Upper lobe of left lung (tissue), 6 donors: ENCODE data around the gene ODAD3. TPM values are rescaled to one million over a fixed set of nuclear protein-coding genes. Genes with fewer than 3 reads are reported as not detected.
A peak's percentile ranks its signal among the peaks of the same experiment; 100 is the strongest.

Source experiments
- ATAC-seq, 2 donors: fragments of 200-7000 bp; cut with Tn5 transposase; one replicate each; pipeline ENCODE4 v1.9.1; 2022; ENCODE audit warnings: mild to moderate bottlenecking in 2 of 2, moderate library complexity in 2 of 2; ENCODE audit not compliant: low FRiP score in 2 of 2
- DNase-seq, 2 donors: peaks; one replicate each; pipeline ENCODE4 v3.0.0-alpha.2; 2019 to 2020
- H3K27ac ChIP-seq, 4 donors: fragments of 200-600 bp; sonication (generic); one replicate each; pipeline ENCODE4 v1.5.1; 2016 to 2019
- H3K27me3 ChIP-seq, 4 donors: fragments of 200-600 bp; sonication (generic); one replicate each; pipeline ENCODE4 v1.5.1; 2017 to 2019
- H3K36me3 ChIP-seq, 4 donors: fragments of 200-600 bp; sonication (generic); one replicate each; pipeline ENCODE4 v1.5.1; 2016 to 2019
- H3K4me1 ChIP-seq, 4 donors: fragments of 200-600 bp; sonication (generic); one replicate each; pipeline ENCODE4 v1.5.1; 2018 to 2019
- H3K4me3 ChIP-seq, 4 donors: fragments of 200-600 bp; sonication (generic); one replicate each; pipeline ENCODE4 v1.5.1; 2017 to 2019; ENCODE audit warnings: mild to moderate bottlenecking in 2 of 4, moderate library complexity in 1 of 4
- H3K9me3 ChIP-seq, 4 donors: fragments of 200-600 bp; sonication (generic); one replicate each; pipeline ENCODE4 v1.5.1; 2018 to 2019
- EP300 ChIP-seq, 4 donors: sonication (generic); formaldehyde crosslinking; IDR thresholded peaks; one replicate each; pipeline ENCODE4 v1.5.1; 2017; ENCODE audit warnings: antibody characterized with exemption in 4 of 4, control low read depth in 2 of 4
- POLR2A ChIP-seq, 4 donors: fragments of 450-650 bp; IDR thresholded peaks; one replicate each; pipeline ENCODE4 v1.5.1; 2016 to 2017; ENCODE audit warnings: antibody characterized with exemption in 4 of 4, mild to moderate bottlenecking in 2 of 4
- POLR2AphosphoS5 ChIP-seq, 2 donors: sonication (generic); formaldehyde crosslinking; IDR thresholded peaks; one replicate each; pipeline ENCODE4 v1.5.1; 2017; ENCODE audit warnings: antibody characterized with exemption in 2 of 2
- WGBS, 2 donors: methylation state at CpG; one replicate each; pipeline ENCODE4 v1.1.5; 2017 to 2018; 5-methylcytosine and 5-hydroxymethylcytosine counted together
- total RNA-seq, 6 donors: library from RNA; depleted of rRNA in 4 of 6; stranded (reverse); fragments of >200 nt in 4 of 6; gene quantifications; one replicate each; pipeline versions ENCODE4 v1.1.0 to v1.2.1, GENCODE V29; 2016 to 2021
- TF ChIP-seq, protein P1 (sequence below), 6 experiments: fragments of 450-650 bp in 4 of 6; fragments of 200-600 bp in 2 of 6; sonication (generic) in 2 of 6; IDR thresholded peaks; one replicate each; pipeline ENCODE4 v1.5.1; 2016 to 2019; ENCODE audit warnings: antibody characterized with exemption in 6 of 6
- donor health status: DM: no; HTN: no; CAD: no; lungs with moderate emphysema.
- donor health status: DM: no; HTN: yes; CAD: no; lungs with severe emphysema.

The ODAD3 gene
- total RNA-seq, 6 donors from 2014 or later: 0.34 to 11.1 (median 4.1) TPM

DNA sequence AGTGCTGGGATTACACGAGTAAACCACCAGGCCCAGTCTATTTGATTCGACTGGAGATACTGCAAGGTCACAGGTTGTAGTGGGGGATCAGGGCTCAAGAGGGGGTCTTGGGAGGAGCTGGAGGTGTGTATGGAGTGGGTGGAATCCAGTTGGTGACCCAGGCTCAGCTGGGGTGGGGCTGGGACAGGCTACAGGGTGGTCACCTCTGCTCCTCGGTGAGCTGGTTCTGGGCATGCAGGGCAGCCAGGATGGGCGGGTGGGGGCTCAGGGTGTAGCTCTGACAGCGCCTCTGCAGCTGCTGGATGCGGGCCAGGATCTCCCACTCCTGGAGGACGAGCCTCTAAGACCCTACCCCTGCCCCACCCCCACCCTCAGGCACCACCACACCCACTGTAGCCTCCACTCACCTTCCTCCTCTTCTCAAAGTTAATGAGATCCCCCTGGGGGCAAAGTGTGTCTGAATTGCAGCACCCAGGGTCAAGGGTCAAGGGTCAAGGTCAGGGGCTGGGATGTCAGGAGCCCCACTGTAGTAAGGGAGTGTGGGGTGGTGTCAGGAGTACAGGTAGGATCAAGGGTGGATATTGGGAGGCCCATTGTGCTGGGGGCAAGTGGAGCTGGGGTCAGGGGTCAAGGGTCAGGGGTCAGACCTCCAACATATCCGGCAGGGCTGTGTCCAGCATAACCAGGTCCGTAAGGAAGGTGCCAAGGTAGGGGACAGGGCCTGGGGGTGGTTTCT is 32.9 kb downstream of the ODAD3 start:
- peaks cover 0 to 41% (median 18%) of the 10 kb centered on the region in 4 donors for H3K36me3 ChIP-seq
- ATAC-seq (no peak), DNase-seq (no peak)
- peaks cover 0 to 7% (median 4%) of the 10 kb centered on the region in 4 donors for H3K4me1 ChIP-seq
- H3K4me3 ChIP-seq: no peak overlapping the region
- no peak overlapping the region for H3K27ac ChIP-seq
- TF ChIP-seq, protein P1, sequence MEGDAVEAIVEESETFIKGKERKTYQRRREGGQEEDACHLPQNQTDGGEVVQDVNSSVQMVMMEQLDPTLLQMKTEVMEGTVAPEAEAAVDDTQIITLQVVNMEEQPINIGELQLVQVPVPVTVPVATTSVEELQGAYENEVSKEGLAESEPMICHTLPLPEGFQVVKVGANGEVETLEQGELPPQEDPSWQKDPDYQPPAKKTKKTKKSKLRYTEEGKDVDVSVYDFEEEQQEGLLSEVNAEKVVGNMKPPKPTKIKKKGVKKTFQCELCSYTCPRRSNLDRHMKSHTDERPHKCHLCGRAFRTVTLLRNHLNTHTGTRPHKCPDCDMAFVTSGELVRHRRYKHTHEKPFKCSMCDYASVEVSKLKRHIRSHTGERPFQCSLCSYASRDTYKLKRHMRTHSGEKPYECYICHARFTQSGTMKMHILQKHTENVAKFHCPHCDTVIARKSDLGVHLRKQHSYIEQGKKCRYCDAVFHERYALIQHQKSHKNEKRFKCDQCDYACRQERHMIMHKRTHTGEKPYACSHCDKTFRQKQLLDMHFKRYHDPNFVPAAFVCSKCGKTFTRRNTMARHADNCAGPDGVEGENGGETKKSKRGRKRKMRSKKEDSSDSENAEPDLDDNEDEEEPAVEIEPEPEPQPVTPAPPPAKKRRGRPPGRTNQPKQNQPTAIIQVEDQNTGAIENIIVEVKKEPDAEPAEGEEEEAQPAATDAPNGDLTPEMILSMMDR (IDR thresholded peaks at IDR 0.05): no peak
- TF ChIP-seq POLR2A (IDR thresholded peaks at IDR 0.05) (no peak), POLR2AphosphoS5 (IDR thresholded peaks at IDR 0.05) (no peak), EP300 (IDR thresholded peaks at IDR 0.05) (no peak)
- no peaks in the 10 kb centered on the region for H3K27me3 ChIP-seq
- 83 to 97% methylated on average over 5 to 6 of the region's 9 CpGs for WGBS, 2 donors
- H3K9me3 ChIP-seq: no peaks in the 10 kb centered on the region

DNA sequence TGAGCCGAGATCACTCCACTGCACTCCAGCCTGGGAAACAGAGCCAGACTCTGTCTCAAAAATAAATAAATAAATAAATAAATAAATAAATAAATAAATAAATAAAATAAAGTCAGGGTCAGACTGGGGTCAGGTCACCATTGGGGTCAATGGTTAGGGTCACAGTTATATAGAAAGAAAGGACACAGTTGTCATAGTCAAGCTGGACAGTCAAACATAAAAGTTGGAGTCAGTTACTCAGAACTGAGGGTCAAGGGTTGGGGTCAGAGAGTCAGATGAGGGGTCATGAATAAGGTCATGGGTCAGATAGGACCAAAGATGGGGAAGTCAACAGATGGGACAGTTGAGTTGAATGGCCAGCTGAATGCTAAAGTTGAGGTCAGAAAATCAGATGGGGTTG is 34.1 kb downstream of the ODAD3 start:
- TF ChIP-seq EP300 (IDR thresholded peaks at IDR 0.05): no peak
- no peak for TF ChIP-seq POLR2A (IDR thresholded peaks at IDR 0.05)
- TF ChIP-seq, protein P1 (IDR thresholded peaks at IDR 0.05): no peak
- TF ChIP-seq POLR2AphosphoS5 (IDR thresholded peaks at IDR 0.05): no peak
- 92 to 93% methylated on average over 1 of the region's 1 CpG for WGBS, 2 donors

DNA sequence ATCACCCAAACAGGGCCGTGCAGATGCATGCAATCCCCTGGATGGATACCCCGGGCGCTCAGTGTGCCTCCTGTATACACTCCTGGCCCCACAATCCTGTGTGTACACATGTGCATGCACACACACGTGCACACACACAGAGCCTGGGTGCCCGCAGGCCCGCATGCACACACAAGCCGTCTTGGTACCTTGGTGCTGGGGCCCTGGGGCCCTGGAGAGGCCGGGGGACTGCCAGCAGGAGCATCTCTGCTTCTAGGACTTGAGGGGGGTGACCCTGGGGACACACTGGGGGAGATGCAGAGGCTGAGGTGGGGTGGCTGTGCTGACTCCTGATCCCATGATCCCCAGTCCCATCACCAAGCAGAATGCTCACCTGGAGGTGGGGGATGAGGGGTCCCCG is 35.3 kb downstream of the ODAD3 start:
- peak in 1 of 2 donors; percentile 17 for ATAC-seq
- no peaks in the 10 kb centered on the region for H3K4me1 ChIP-seq
- no peaks in the 10 kb centered on the region for H3K9me3 ChIP-seq
- H3K27ac ChIP-seq: no peak overlapping the region
- WGBS, 2 donors: 91 to 94% methylated on average over 4 to 9 of the region's 9 CpGs
- peak in 1 of 2 donors; percentile 67 for DNase-seq
- H3K27me3 ChIP-seq: no peaks in the 10 kb centered on the region
- H3K4me3 ChIP-seq: no peak overlapping the region
- peaks cover 0 to 37% (median 17%) of the 10 kb centered on the region in 4 donors for H3K36me3 ChIP-seq
- no peak for TF ChIP-seq EP300 (IDR thresholded peaks at IDR 0.05)
- TF ChIP-seq, protein P1 (IDR thresholded peaks at IDR 0.05): no peak
- TF ChIP-seq POLR2AphosphoS5 (IDR thresholded peaks at IDR 0.05): no peak
- TF ChIP-seq POLR2A (IDR thresholded peaks at IDR 0.05): no peak

More for the DNA sequence above, 34.1 kb downstream of the ODAD3 start:
- no peaks in the 10 kb centered on the region for H3K4me1 ChIP-seq
- no peaks in the 10 kb centered on the region for H3K9me3 ChIP-seq
- DNase-seq: no peak
- no peak overlapping the region for H3K27ac ChIP-seq
- no peaks in the 10 kb centered on the region for H3K27me3 ChIP-seq
- no peak for ATAC-seq
- H3K4me3 ChIP-seq: no peak overlapping the region
- peaks cover 0 to 41% (median 19%) of the 10 kb centered on the region in 4 donors for H3K36me3 ChIP-seq

DNA sequence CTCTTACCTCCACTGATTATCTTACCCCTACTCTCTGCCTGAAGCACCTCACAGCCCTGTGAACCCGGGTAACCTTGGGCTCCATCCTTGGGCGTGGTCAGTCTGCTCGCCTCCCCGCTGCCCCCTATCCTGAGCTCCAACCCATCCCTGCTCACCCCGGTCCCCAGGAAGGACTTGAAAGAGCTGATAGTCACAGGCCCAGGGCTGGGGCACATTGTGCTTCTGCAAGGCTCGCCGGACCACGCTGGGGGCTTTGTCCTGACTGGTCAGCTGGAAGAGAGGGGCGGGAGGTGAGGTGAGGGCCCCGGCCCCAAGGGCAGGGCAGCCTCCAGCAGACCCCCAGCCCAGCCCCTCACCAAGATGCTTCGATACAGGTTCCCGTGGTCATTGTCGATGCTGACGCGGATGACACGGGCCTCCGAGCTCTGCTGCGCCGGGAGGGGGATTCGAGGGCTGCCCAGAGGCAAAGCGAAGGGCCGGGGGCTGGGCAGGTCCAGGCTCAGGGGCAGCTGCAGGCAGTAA is 37.8 kb downstream of the ODAD3 start:
- Histone ChIP-seq H3K27me3 (no peaks in the 10 kb centered on the region), H3K36me3 (peaks cover 0 to 34% (median 15%) of the 10 kb centered on the region in 4 donors), H3K4me1 (no peaks in the 10 kb centered on the region), H3K27ac (no peak overlapping the region), H3K4me3 (no peak overlapping the region), H3K9me3 (no peaks in the 10 kb centered on the region)
- DNase-seq: peak in 1 of 2 donors; percentile 66
- TF ChIP-seq, protein P1 (IDR thresholded peaks at IDR 0.05): no peak
- TF ChIP-seq POLR2A (IDR thresholded peaks at IDR 0.05) (no peak), POLR2AphosphoS5 (IDR thresholded peaks at IDR 0.05) (no peak), EP300 (IDR thresholded peaks at IDR 0.05) (no peak)
- no peak for ATAC-seq
- WGBS, 2 donors: 89 to 93% methylated on average over 16 to 20 of the region's 22 CpGs
